ENCODE data around the gene NPY4R.
"Not testable (repeated sequence)": the region's sequence is repeated elsewhere in the genome, so short reads cannot be mapped to it uniquely, and the experiment has no call there.

NPY4R gene

DNA sequence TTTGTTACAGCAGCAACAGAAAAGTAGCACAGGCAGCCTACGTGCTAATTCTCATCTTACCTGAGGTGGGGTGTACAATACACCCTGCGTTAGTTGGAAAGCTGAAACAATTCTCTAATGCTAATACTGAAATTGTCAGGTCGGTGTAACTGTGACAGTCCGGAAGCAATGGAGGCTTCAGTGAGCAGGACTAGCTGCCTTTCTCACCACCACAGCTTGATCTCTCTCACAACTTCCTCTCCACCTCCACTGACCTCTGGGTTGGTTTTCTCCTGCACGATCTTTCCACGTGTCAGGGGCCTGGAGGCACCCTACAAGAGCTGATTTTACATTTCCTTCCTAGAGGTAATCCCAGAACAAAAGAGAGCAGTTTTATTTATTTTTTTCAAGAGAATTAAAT is 50.5 kb downstream of the NPY4R start:
- DNase-seq (ENCODE audit: low read depth); H3K4me3 ChIP-seq (ENCODE audit: low read length): not testable (repeated sequence)

DNA sequence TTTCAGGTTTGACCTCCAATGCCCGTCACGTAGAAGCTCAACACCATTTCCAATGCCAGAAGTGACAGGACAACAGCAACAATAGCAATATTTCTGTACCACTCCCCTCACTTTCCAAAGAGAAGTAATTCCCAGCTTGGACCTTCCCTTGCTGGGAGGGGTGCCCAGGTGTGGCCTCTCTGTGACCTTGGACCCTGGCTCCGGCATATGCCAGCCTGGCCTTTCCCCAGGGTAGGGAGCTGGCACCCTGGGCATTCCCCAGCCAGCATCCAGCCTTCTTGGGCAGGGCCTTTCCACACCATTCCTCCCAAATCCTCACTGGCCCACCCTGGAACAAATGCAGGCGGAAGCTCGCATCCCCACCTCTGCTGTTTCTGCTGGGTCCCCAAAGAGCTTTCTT is 53.1 kb downstream of the NPY4R start:
- not testable (repeated sequence) for H3K4me3 ChIP-seq (ENCODE audit: low read length); DNase-seq (ENCODE audit: low read depth)

DNA sequence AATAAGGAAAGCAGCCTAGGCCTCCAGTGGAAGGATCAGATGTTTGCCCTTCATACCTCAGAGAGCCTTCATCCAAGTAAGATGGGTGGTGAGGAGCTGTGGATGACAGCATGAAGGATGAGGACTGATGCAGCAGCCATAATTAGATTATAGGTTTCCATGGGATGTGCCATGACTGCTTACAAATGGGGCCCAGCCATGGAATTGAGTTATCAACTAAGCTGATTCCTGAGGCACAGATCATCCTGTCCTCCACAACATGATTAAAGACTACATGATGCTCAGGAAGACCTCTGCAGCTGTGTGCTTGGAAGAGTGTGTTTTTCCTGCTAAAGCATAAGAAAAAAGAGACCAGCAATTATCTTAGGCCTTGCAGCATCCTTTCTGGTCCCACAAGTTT is 54.6 kb downstream of the NPY4R start:
- H3K4me3 ChIP-seq (ENCODE audit: low read length): not testable (repeated sequence)

More for the DNA sequence above, 54.6 kb downstream of the NPY4R start:
- DNase-seq (ENCODE audit: low read depth): not testable (repeated sequence)

All from retinal pigment epithelial cell (primary cell).